T-helper 22 cell (primary cell): ENCODE data around the gene XXYLT1.
"Not testable (repeated sequence)": the region's sequence is repeated elsewhere in the genome, so short reads cannot be mapped to it uniquely, and the experiment has no call there.

ENCODE experiments used
- DNase-seq: peaks from one replicate; pipeline ENCODE4 v3.0.0-alpha.2; 2020; ENCODE audit warnings: low read depth

Gene XXYLT1

DNA sequence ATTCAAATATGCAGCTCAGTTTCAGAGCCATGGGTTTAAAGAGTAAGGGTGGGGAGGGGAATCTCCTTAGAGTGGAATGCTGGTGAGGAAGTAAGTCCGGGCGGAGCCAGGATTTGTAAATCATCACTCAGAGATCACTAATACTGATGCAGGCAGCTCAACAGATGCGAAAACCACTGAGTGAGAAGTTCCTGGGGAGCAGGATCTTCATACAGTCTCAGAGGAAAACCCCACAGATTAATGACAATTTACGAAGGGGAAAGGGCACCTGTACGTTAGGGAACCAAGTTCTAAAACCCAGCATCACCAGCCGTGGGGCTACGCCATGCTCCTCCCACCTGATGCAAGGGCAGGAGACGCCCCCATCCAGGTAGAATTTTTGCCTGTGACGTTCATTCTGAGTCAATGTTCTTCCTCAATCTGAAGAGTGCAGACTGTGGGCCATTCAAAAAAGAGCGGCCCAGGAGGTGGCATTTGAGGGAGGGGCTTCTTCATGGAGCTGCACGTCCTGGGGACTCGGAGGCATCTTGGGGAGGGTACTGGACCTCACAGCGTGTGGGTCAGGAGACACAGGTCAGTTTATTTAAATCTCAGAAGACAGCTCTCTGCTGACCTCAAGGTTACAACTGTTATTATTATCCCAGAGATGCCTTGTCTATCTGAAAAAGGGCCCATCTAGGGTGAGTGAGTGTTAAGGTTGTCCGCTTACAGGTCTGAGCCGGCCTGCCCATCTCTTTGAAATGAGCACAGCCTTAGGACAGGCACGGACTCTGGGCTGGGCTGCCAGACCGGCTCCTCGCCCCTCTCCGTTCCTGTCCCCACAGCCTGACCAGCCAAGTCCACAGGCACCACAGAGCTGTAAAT lies 228.0 kb downstream of the XXYLT1 start:
- DNase-seq = no peak

DNA sequence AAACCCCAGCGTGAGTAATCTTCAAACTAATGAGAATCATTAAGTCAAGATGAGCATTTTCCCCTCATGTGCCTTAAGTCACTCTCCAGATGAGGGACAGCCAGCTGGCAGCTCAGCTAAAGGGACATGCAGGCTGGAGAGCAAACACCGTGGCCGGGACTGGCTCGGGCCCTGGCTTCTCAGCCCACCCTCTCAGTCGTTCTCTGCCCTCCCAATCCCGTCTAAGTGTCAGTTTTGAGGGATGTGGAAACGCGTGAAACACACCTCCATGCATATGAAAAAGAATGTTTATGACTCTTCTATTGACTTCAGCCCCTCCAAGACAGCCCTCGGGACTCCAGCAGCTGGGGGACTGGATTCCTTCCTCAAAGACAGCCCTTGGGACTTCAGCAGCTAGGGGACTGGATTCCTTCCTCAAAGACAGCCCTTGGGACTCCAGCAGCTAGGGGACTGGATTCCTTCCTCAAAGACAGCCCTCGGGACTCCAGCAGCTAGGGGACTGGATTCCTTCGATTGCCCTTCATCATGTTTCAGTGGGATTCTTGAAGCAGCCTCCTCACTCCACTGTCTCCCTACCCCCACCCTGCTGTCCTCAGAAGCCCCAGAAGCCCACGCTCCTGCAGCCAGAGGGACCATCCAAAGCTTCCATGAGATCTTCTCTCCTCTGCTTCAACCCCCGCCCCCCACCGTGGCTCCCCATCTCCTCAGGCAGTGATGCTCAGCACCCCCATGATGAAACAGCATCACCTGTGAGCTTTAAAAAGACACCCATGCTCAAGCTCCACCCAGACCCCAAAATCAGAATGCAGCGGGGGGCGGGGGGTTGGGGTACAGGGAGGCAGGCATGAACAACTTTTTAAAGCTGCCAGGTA lies 228.9 kb downstream of the XXYLT1 start:
- no peak for DNase-seq

DNA sequence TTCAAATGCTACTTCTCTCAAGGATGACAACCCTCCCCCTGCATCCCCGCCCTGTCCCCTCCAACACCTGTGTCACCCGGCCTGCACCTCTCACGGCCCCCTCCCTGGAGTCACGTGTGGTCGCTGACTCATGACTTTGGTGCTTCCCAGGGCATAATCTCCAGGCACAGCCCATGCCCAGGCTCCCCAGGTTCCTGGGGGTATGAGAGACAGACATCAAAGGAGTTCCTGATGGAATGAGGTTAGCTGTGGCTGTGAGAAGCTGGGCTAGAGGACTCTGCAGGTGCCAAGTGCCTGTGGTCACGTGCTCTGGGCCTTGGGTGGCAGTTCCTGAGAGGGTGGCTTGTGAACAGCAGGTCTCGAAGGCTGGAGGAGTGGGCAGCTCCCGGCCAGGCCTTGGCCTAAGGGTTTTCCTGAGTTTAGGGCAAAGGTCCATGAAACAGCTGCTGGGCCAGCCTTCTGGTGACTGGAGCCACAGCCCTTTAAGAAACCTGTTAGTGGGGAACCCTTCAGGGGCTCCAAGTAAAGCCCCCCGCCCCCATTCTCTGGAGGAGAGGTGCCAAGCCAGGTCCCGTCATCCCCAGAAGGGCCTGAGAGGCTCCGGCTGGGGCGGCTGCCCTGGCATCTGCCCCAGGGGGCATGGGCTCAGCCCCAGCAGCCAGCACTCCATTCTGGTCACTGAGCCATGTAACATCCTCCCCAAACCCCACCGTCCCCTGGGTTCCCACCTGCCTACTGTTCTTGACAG lies 230.0 kb downstream of the XXYLT1 start:
- DNase-seq = no peak

DNA sequence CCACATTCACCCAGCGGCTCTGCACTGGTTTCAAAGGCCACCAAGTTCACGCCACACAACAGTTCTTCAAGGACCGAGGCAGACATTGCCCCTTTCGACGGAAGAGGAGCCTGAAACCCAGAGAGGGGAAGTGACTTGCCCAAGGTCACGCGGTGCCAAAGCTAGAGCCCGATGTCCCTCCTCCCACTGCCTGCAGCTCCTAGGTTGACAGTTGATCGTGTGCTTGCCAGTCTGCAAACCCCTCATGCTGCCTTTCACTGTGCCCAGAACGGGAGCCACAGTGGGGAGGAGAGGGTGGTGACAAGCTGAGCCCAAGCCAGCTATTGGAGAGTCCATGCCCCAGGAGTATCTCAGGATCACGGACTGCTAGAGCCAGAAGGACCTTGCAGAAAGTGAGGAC lies 230.9 kb downstream of the XXYLT1 start:
- no peak for DNase-seq

DNA sequence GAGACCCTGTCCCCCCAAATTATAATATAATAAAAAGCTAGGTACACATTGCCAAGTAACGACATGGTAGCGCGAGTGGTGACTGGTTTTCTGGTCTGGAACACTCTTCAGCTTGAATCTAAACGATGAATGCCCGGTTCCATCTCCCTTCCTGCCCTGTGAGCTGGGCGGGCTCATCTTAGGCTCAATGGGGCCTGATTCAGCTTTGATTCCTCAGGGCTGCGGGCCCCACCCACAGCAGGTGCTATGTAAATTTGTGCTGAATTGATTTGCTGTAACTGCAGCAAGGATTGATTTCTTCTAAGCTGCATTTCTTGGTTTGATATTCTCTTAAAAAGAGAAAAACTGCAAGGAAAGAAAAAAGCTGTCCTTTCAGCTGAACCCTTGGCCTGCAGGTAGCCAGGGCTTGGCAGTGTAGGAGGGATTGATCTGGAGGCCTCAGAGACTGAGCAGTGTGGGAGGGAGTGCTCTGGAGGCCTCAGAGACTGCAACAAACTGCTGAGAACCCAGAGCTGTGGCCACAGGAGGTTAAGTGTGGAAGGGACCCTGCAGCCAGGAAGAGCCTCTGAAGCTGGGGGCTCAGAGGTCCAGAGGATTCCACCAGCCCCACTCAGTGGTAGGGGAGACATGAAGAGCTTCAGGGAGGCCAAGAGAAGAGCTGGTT lies 231.6 kb downstream of the XXYLT1 start:
- no peak for DNase-seq

DNA sequence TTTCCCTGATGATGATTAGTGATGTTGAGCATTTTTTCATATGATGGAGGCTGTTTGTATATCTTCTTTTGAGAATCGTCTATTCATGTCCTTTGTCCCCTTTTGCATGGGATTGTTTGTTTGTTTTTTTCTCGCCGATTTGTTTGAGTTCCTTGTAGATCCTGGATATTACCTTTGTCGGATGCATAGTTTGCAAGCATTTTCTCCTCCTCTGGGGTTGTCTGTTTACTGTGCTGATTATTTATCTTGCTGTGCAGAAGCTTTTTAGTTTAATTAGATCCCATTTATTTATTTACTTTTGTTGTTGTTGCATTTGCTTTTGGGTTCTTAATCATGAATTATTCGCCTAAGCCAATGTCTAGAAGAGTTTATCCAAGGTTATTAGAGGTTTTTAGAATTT lies 232.8 kb downstream of the XXYLT1 start:
- DNase-seq = no peak

DNA sequence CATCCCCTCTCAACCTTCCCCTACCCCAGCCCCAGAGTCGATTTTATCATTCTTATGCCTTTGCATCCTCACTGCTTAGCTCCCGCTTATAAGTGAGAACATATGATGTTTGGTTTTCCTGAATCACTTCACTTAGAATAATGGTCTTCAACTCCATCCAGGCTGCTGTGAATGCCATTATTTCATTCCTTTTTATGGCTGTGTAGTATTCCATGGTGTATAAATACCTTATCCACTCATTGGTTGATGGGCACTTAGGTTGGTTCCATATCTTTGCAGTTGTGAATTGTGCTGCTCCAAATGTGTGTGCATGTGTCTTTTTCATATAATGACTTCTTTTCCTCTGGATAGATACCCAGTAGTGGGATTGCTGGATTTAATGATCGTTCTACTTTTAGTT lies 233.4 kb downstream of the XXYLT1 start:
- not testable (repeated sequence) for DNase-seq

DNA sequence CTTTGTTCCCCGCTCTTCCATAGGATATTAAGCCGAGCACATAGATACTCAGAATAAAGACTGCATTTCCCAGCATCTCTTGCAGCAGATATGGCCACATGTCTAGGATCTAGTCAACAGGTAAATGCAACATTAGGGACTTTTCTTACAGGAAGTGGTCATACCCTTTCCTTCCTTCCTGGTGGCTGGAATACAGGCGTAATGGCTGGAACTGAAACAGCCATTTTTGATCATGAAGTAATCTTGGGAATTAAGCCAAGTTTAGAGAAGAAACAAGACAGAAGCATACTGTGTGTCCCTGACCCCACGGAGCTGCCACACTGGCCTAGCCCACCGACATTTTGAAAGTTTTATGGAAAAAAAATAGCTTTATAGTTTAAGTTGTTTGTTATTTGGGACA lies 234.0 kb downstream of the XXYLT1 start:
- DNase-seq = no peak

DNA sequence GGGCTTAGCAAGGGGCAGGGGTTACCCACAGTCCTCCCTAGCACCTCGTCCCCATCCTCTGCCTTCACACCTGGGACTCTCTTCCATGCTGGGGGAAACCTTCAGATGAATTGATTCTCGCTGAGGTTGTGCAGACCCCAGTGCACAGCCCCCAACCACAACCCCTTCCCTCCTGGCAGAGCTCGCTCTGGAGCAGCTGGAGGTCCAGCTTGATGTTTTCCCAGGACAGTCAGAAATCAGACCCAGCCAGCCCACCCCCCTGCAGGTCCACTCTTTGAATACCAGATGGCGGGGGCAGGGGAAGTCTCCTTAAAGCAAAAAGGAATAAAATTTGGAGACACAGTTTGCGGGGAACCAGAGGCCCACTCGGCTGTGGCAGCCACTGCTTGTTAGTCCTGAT lies 234.4 kb downstream of the XXYLT1 start:
- no peak for DNase-seq

DNA sequence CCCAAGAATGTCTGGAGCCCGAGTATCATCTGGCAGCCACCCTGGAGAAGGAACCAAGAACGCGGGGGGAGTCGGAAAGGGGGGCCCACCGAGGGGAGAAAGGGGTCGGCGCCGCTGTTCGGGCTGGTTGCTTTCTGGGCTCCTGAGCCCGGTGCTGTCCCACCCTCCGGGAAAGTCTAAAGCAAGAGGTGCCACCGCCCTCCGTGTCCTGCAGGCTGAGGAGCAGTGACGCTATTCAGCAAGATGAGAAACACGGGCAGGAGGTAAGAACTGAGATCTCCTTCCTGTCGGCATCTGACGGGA lies 234.8 kb downstream of the XXYLT1 start:
- DNase-seq = no peak

DNA sequence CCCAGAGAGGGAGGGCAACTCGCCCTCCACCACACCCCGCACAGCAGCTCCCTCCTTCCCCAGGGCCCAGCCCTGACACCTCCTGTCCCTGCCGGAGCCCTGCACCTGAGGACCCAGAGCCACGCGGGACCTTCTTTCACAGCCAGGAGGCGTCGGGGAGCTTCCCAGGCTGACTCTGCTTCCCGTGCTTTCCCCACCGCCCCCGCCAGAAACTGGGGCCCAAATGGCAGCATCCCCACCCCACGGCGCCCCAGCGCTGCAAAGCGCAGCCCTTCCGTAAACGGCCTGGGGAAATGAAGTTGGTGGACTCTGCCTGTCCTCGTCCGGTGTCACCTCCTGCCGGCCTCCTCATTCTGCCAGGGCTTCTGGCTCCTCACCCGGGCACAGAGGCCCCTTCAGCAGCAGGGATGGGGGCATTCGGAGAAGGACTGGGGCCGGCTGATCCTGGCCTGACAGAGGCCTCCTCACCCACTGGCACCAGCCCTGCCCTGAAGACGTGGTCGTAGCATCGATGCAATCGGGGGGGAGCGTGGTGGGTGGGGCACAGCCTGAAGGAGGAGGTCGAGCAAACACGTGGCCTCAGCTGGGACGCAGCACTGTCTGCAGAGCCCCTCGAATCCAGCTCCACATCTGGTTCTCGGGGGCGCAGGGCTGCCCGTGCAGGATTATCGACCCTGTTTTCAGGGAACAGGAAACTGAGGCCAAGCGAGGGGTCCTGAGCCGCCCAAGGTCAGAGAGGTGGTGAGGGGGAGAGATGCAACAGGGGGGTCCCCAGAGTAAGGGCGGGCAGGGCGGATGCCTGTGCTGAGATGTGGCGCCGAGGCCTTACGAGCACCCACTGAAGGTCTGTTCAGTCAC lies 235.4 kb downstream of the XXYLT1 start:
- no peak for DNase-seq

DNA sequence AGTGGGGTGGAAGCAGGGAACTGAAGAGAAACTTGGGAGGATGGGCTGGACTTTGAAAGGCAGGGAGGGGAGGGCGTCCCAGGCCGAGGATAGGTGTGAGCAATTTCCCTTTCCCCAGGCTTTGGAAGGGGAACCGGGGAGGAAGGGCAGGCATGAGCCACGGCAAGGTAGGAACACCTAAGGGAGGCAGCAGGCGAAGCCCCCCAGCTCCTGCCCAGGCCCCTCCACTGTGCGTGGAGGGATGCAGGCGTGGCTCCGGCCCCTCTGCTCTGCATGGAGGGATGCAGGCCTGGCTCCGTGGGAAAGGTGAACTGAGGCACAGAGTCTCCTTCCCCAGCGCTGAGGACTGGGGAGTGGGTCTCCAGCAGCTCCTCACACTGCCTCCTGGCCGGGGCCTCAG lies 236.4 kb downstream of the XXYLT1 start:
- DNase-seq = no peak

DNA sequence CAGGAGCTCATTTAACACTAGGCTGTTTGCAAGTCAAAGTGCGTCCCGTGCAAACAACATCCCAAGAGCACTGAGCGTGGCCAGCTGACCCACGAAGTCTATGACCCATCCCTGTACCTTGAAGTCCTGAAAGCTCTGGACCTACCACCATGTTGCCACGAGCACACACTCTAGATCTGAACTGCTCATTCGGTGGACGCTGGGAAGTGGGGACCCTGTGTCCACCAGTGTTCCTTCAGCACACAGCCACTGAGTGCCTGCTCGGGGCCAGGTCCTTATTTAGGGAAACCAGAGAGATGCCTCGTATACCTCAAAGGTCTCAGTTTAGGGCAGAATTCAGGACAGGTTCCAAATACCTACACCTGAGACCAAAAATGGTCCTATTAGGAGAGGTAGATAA lies 236.9 kb downstream of the XXYLT1 start:
- no peak for DNase-seq

DNA sequence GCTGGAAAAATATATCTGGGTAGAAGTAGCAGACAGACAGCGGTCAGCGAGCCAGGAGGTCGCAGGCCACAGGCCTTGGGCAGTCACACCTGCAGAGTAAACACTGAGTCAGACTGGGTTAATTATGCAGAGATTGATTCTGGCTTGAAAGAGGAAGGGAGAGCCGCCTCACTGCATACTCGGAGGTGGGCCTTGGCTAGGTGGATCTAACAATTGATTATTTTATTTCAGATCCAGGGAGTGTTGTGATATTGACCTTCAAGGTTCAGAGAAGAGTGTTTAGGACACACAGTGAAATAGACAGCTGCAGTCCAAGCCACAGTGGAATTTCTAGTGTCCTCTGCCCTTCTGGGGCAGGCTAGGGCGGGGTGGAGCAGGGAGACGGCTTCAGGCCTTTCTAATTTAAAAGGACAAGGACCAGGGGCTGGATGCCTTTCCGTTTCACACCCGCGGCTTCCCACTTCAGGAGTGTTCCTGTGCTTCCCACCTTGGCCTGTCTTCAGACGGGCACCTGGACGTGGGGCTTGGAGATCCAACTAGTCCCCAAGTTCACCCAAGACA lies 237.3 kb downstream of the XXYLT1 start:
- DNase-seq = no peak

DNA sequence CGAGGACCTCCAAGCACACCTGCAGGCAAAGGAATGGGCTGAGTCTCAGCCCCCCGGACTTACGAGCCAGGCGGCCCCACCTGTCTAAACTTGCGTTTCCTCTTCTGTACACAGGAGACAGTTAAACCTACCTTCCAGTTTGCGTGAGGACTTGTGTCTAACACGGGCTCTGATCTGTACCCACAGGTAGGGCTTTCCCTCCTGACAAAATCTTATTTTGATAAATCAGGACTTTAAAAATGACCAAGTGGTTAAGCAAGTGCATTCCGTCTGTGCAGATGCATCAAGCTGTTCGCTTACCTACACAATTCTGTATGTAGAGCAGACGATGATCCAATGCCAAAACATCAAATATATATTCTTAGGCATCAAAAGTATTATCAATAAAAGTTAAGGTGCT lies 238.0 kb downstream of the XXYLT1 start:
- no peak for DNase-seq

DNA sequence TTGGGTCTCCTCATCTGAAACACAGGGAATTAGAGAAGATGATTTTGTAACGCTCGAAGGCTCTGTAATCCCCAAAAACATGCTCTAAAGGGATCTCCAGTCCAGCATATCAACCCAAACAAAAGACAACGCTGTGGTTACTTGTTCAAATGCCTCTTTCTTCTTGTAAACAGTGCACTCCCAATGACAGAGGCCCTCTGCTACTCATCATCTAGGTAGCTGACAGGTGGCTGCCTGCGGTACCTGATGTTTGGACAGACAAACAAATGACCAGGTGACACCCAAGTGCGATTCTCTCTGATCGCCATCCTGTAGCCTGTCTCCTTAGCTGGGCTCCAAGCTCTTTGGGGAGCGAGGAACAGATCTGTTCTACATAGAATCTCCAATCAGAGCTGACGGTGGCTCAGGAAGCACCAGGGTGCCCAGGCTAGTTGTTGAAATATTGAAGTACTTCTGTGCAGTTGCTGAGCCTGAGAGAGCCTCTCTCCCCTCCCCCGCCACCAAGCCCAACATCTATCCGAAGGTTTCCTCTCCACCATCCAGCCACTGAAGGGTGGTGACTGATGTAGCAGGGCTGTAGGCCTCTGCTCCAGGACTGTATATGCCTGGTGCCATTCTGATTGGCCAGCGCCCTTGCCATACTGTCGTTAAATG lies 238.7 kb downstream of the XXYLT1 start:
- no peak for DNase-seq

DNA sequence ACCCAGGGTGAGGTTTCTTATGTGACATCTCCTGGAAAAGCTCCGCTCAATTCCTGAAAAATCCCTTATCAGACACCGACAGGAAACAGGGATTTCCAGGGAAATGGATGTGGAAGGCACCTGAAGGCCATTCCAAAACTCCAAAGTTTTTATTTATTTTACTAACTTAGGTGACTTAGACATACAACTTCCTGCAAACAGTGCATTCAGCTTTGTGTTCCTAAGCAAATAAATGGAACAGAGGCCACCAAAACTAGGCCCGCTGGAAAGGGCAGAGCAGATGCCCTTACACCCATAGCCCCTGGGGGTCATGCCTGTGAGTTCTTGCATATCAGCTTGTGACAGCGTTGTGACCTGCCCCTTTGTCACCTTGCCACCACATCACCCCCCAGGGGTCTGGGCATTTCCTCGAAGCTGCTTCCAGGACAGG lies 239.4 kb downstream of the XXYLT1 start:
- no peak for DNase-seq

DNA sequence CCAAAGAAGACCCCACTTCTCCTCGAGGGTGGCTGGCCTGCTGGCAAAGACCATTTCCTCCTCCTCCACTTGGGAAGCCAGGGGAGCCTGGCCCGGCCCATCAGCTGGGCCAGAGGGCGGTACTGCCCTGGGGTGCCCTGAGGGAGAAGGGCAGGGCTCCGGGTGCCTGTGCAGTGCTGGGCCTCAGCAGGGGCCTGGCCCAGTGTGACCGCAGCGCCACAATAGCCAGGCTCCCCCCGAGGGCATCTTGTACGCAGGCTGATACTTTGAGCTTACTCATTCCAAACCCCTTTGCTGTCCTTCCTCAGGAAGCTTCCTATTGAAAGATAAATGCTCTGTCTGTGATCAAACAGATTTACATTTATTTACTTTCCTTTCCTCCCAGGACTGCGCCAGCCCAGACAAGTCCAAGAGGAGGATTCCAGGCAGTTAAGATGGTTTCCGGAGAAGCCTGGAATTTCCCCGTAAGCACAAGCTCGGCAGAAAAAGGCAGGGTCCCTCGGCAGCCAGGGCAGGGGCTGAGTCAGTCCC lies 240.1 kb downstream of the XXYLT1 start:
- no peak for DNase-seq

DNA sequence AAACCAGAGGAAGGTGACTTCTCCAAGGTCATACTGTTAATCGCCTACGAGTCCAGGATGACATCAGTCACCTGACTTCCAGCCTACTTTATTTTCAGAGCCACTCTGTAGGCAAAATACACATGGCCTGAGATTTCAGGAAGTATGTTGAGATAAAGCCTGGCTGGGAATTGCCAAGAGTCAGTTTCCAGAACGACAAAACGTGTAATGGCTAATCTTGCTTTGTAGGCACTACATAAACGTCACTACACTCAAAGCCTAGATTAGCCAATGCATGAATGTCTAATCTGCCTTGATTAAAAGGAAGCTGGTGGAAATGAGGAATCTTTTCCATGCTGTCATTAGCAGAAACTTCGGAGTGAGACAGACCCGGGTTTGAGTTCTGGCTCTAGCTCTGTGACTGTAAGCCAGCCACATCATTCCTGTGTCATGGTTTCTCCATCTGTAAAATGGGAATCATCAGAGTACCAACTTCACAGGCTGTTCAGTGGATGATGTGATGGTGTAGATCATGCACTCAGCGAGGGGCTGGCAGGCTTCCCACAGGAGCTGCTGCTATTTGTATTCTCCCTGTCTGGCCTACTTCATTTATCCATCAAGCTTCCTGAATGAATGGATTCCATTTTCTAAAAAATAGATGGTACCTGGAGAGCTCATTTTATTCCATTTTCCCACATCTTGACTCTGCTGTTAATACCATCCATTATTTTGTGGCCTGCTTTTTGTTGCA lies 241.9 kb downstream of the XXYLT1 start:
- no peak for DNase-seq

DNA sequence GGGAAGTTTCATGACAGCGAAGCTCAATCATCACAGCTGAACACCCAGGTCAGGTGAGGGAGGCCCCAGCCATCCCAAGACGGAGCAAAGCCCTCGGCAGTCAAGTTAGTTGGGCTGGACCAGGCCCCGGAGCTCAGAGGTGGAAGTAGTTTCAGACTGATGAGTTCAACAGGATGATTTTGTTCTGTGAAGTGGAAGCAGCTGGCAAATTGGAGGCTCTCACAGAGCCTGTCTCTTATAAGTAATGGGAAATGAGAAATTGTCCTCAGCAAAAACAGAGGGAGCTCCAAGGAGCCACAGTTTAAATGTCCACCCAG lies 245.1 kb downstream of the XXYLT1 start:
- no peak for DNase-seq
